ENCODE results near the gene ACTL9.
A peak's percentile ranks its signal among the peaks of the same experiment; 100 is the strongest.
"Not testable (repeated sequence)": the region's sequence is repeated elsewhere in the genome, so short reads cannot be mapped to it uniquely, and the experiment has no call there.

The ACTL9 gene
- 0 reads per million in 9 experiments for total RNA-seq

DNA sequence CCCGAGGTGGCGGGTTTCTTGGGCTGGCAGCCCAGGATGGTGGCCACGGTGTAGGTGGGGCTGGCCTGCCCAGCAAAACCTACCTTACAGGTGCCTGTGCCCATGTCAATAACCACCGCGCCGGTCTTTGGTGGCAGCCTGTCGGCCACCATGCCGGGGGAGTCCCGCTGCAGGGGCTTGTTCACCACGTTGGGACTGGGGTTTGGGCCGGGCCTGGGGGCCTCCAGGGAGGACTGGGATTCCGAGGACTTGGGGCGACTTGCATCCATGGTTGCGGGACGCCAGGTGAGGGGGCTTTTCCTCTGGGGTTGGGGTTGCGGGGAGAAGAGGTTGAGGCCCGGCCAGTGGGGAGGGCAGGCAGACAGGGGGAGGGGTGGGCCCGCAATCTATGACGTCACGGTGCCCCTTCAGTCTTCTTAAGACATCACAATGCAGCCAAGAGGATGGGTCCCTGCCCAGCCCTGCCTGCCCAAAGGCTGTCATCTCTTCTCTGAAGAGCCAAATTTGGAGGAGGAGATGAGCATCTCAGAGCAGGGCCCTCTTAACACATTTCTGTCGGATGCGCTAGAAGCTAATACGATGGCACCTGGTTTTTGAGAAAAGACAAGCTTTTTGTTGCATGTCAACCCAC is at the start of gene ACTL9:
Gene ACTL9, minus strand, starts transcription at position 363 of the 631 bp plus-strand sequence. Its CDS starts 94 bp downstream, at position 269.
- H3K4me3 Mint-ChIP-seq, result no peak within 1 kb of the TSS
- H3K4me1 Mint-ChIP-seq (ENCODE audit: low read depth in 2 of 2), result peaks cover 24 to 28% of the 10 kb centered on the region in 2 donors
- H3K27me3 Mint-ChIP-seq, result peaks cover 19% of the 10 kb centered on the region in 2 donors
- DNase-seq (no peak), ATAC-seq (replicated peaks) (no peak)
- peak within 1 kb of the TSS in 1 of 2 donors; percentile 91 for H3K27ac Mint-ChIP-seq
- no peaks in the 10 kb centered on the region for H3K9me3 Mint-ChIP-seq
- H3K36me3 Mint-ChIP-seq (ENCODE audit: insufficient read depth), result no peaks in the 10 kb centered on the region

DNA sequence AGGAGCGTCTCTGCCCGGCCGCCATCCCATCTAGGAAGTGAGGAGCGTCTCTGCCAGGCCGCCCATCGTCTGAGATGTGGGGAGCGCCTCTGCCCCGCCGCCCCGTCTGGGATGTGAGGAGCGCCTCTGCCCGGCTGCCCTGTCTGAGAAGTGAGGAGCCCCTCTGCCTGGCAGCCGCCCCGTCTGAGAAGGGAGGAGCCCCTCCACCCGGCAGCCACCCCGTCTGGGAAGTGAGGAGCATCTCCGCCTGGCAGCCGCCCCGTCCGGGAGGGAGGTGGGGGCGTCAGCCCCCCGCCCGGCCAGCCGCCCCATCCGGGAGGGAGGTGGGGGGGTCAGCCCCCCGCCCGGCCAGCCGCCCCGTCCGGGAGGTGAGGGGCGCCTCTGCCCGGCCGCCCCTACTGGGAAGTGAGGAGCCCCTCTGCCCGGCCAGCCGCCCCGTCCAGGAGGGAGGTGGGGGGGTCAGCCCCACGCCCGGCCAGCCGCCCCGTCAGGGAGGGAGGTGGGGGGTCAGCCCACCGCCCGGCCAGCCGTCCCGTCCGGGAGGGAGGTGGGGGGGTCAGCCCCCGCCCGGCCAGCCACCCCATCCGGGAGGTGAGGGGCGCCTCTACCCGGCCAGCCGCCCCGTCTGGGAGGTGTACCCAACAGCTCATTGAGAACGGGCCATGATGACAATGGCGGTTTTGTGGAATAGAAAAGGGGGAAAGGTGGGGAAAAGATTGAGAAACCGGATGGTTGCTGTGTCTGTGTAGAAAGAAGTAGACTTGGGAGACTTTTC is 40.9 kb upstream of the ACTL9 start:
- not testable (repeated sequence) for H3K27ac Mint-ChIP-seq; H3K27me3 Mint-ChIP-seq; H3K36me3 Mint-ChIP-seq (ENCODE audit: insufficient read depth); H3K4me3 Mint-ChIP-seq; DNase-seq; H3K9me3 Mint-ChIP-seq; H3K4me1 Mint-ChIP-seq (ENCODE audit: low read depth in 2 of 2); ATAC-seq (replicated peaks)

GRCh38 chr19:8738377-8738776 is 39.8 kb upstream of the ACTL9 start:
- DNase-seq (no peak), ATAC-seq (replicated peaks) (no peak)
- Mint-ChIP-seq H3K27ac (no peak overlapping the region), H3K27me3 (no peaks in the 10 kb centered on the region), H3K4me3 (no peak overlapping the region), H3K4me1 (ENCODE audit: low read depth in 2 of 2) (no peaks in the 10 kb centered on the region), H3K36me3 (ENCODE audit: insufficient read depth) (no peaks in the 10 kb centered on the region), H3K9me3 (no peaks in the 10 kb centered on the region)

DNA sequence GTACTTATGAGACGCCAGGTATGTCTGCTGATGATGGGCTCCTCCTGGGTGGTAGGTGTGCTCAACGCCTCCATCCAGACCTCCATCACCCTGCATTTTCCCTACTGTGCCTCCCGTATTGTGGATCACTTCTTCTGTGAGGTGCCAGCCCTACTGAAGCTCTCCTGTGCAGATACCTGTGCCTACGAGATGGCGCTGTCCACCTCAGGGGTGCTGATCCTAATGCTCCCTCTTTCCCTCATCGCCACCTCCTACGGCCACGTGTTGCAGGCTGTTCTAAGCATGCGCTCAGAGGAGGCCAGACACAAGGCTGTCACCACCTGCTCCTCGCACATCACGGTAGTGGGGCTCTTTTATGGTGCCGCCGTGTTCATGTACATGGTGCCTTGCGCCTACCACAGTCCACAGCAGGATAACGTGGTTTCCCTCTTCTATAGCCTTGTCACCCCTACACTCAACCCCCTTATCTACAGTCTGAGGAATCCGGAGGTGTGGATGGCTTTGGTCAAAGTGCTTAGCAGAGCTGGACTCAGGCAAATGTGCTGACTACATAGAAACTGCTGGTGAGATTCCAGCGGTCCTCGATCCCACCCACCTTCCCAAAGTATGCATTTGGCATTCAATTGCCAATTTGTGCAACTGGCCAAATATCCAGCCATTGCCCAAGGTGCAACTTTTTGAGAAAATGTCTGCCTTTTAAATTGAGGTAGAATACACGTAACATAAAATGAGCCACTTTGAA is 33.0 kb upstream of the ACTL9 start:
- Mint-ChIP-seq H3K27me3 (peaks cover 20% of the 10 kb centered on the region in 2 donors), H3K4me3 (no peak overlapping the region), H3K27ac (no peak overlapping the region), H3K4me1 (ENCODE audit: low read depth in 2 of 2) (no peaks in the 10 kb centered on the region), H3K36me3 (ENCODE audit: insufficient read depth) (peaks cover 6% of the 10 kb centered on the region), H3K9me3 (no peaks in the 10 kb centered on the region)
- no peak for DNase-seq
- ATAC-seq (replicated peaks), result no peak

GRCh38 chr19:8724276-8724675 is 25.7 kb upstream of the ACTL9 start:
- ATAC-seq (replicated peaks), result no peak
- no peak overlapping the region for H3K27ac Mint-ChIP-seq
- H3K27me3 Mint-ChIP-seq, result peaks cover 40 to 44% of the 10 kb centered on the region in 2 donors
- no peak for DNase-seq
- H3K4me3 Mint-ChIP-seq, result no peak overlapping the region
- H3K9me3 Mint-ChIP-seq, result peaks cover 0 to 3% of the 10 kb centered on the region in 2 donors
- no peaks in the 10 kb centered on the region for H3K36me3 Mint-ChIP-seq (ENCODE audit: insufficient read depth)
- H3K4me1 Mint-ChIP-seq (ENCODE audit: low read depth in 2 of 2), result no peaks in the 10 kb centered on the region

GRCh38 chr19:8722032-8722431 is 23.4 kb upstream of the ACTL9 start:
- DNase-seq (no peak), ATAC-seq (replicated peaks) (no peak)
- H3K27me3 Mint-ChIP-seq, result peaks cover 43 to 44% of the 10 kb centered on the region in 2 donors
- H3K9me3 Mint-ChIP-seq, result peaks cover 0 to 3% of the 10 kb centered on the region in 2 donors
- no peak overlapping the region for H3K4me3 Mint-ChIP-seq
- no peaks in the 10 kb centered on the region for H3K4me1 Mint-ChIP-seq (ENCODE audit: low read depth in 2 of 2)
- no peak overlapping the region for H3K27ac Mint-ChIP-seq
- H3K36me3 Mint-ChIP-seq (ENCODE audit: insufficient read depth), result no peaks in the 10 kb centered on the region

GRCh38 chr19:8721334-8721733 is 22.7 kb upstream of the ACTL9 start, which contains the start of gene OR2Z1:
OR2Z1 (plus strand) TSS chr19:8721634; CDS start chr19:8731029, 9,395 bp downstream.
- no peak for ATAC-seq (replicated peaks)
- Mint-ChIP-seq H3K9me3 (peaks cover 0 to 3% of the 10 kb centered on the region in 2 donors), H3K36me3 (ENCODE audit: insufficient read depth) (no peaks in the 10 kb centered on the region), H3K4me1 (ENCODE audit: low read depth in 2 of 2) (no peaks in the 10 kb centered on the region), H3K4me3 (no peak within 1 kb of the TSS), H3K27ac (no peak within 1 kb of the TSS), H3K27me3 (peaks cover 38 to 44% of the 10 kb centered on the region in 2 donors)
- DNase-seq, result no peak

DNA sequence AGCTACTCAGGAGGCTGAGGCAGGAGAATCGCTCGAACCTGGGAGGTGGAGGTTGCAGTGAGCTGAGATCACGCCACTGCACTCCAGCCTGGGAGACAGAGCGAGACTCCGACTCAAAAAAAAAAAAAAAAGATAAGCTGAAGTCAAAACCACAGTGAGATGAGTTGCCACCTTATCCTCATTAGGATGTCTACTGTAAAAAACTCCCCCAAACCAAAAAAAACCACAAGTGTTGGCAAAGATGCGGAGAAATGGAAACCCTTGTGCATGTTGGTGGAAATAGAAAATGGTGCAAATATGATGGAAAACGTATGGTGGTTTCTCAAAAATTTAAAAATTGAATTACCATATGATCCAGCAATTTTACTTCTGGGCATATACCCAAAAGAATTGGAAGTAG is 11.7 kb upstream of the ACTL9 start:
- DNase-seq; H3K27ac Mint-ChIP-seq; H3K27me3 Mint-ChIP-seq; H3K4me3 Mint-ChIP-seq; H3K36me3 Mint-ChIP-seq (ENCODE audit: insufficient read depth); H3K4me1 Mint-ChIP-seq (ENCODE audit: low read depth in 2 of 2); ATAC-seq (replicated peaks): not testable (repeated sequence)
- peaks cover 4 to 11% of the 10 kb centered on the region in 2 donors for H3K9me3 Mint-ChIP-seq

GRCh38 chr19:8705742-8706141 is 7.1 kb upstream of the ACTL9 start:
- peaks cover 29 to 37% of the 10 kb centered on the region in 2 donors for H3K4me1 Mint-ChIP-seq (ENCODE audit: low read depth in 2 of 2)
- H3K36me3 Mint-ChIP-seq (ENCODE audit: insufficient read depth), result no peaks in the 10 kb centered on the region
- peak overlapping the region in 1 of 2 donors; percentile 21 for H3K4me3 Mint-ChIP-seq
- no peaks in the 10 kb centered on the region for H3K27me3 Mint-ChIP-seq
- peak overlapping the region; percentile 58 to 81 for H3K27ac Mint-ChIP-seq
- DNase-seq, result no peak
- no peak for ATAC-seq (replicated peaks)
- no peaks in the 10 kb centered on the region for H3K9me3 Mint-ChIP-seq

- ATAC-seq (replicated peaks); H3K9me3 Mint-ChIP-seq; H3K36me3 Mint-ChIP-seq (ENCODE audit: insufficient read depth); DNase-seq; H3K27me3 Mint-ChIP-seq: not testable (repeated sequence)
- peak overlapping the region in 1 of 2 donors; percentile 21 for H3K4me3 Mint-ChIP-seq
- peaks cover 29 to 37% of the 10 kb centered on the region in 2 donors for H3K4me1 Mint-ChIP-seq (ENCODE audit: low read depth in 2 of 2)
- H3K27ac Mint-ChIP-seq, result peak overlapping the region; percentile 58 to 81
These were observed 6.7 kb upstream of the ACTL9 start for GRCh38 chr19:8705304-8705703.

DNA sequence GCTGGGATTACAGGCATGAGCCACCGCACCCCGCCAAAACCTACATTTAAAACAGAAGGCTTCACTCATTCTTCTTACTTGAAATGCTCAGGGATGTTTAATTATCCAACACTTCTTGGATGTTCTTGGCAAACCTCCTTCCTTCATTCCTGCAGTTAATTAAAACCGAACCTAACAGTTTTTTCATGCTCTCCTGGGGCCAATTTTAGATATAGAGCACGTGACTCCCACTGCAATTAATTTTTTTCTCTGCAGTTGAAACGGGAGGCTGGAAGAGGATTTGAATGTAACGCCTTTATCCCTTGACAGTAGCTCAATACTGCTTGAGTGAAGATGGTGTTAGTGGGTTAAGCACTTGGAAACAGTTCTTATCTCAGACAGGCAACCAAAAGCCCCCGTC is 4.6 kb upstream of the ACTL9 start:
- DNase-seq, result no peak
- Mint-ChIP-seq H3K36me3 (ENCODE audit: insufficient read depth) (no peaks in the 10 kb centered on the region), H3K4me3 (peak overlapping the region; percentile 64 to 66), H3K27me3 (no peaks in the 10 kb centered on the region), H3K4me1 (ENCODE audit: low read depth in 2 of 2) (peaks cover 34 to 40% of the 10 kb centered on the region in 2 donors), H3K9me3 (no peaks in the 10 kb centered on the region), H3K27ac (peak overlapping the region in 1 of 2 donors; percentile 58)
- no peak for ATAC-seq (replicated peaks)

- Mint-ChIP-seq H3K27ac (peak overlapping the region; percentile 16 to 58), H3K36me3 (ENCODE audit: insufficient read depth) (no peaks in the 10 kb centered on the region), H3K4me3 (peak overlapping the region; percentile 64 to 66), H3K27me3 (no peaks in the 10 kb centered on the region), H3K9me3 (no peaks in the 10 kb centered on the region), H3K4me1 (ENCODE audit: low read depth in 2 of 2) (peaks cover 34 to 40% of the 10 kb centered on the region in 2 donors)
- DNase-seq (peak in 2 of 3 experiments; percentile 15 to 18), ATAC-seq (replicated peaks) (peak; percentile 92)
These were observed 3.8 kb upstream of the ACTL9 start for GRCh38 chr19:8702350-8702749.

DNA sequence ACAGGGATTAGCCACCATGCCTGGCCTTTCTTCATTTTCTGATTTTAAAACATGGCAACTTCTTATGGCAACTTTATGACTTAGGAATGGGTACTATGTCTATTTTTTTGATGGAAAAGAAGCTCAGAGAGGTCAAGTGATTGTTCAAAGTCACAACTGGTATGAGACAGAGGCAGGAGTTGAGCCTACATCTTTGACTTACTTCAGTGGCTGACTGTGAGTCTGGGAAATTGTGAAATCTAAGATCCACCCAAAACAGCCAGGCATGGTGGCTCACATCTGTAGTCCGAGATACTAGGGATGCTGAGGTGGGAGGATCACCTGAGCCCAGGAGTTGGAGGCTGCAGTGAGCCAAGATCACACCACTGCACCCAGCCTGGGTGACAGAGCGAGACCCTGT is 2.4 kb upstream of the ACTL9 start:
- DNase-seq (no peak), ATAC-seq (replicated peaks) (no peak)
- Mint-ChIP-seq H3K4me3 (peak overlapping the region in 1 of 2 donors; percentile 64), H3K27me3 (peaks cover 12 to 13% of the 10 kb centered on the region in 2 donors), H3K36me3 (ENCODE audit: insufficient read depth) (no peaks in the 10 kb centered on the region), H3K27ac (peak overlapping the region in 1 of 2 donors; percentile 35), H3K4me1 (ENCODE audit: low read depth in 2 of 2) (peaks cover 32 to 39% of the 10 kb centered on the region in 2 donors), H3K9me3 (no peaks in the 10 kb centered on the region)

Measured in effector memory CD8-positive, alpha-beta T cell (primary cell).